Neuronal stem cell (in vitro differentiated cells): Measurements from ENCODE around the gene PLAAT2.
A peak's percentile ranks its signal among the peaks of the same experiment; 100 is the strongest.
"Not testable (repeated sequence)": the region's sequence is repeated elsewhere in the genome, so short reads cannot be mapped to it uniquely, and the experiment has no call there.

Experiments used
- DNase-seq: peaks from one replicate; pipeline ENCODE4 v3.0.0-alpha.2; 2013; ENCODE audit warnings: low spot score
- H2AFZ ChIP-seq: one replicate; pipeline ENCODE4 v1.6.1; 2013; ENCODE audit warnings: mild to moderate bottlenecking, low read length, inconsistent platforms
- H2AK5ac ChIP-seq: 2 replicates; pipeline ENCODE4 v1.6.1; 2013; ENCODE audit warnings: low read depth, mild to moderate bottlenecking, inconsistent platforms, low read length, moderate library complexity, mixed read lengths
- H2BK120ac ChIP-seq: 2 replicates; pipeline ENCODE4 v1.6.1; 2013; ENCODE audit warnings: low read depth, mild to moderate bottlenecking, inconsistent platforms, low read length, moderate library complexity, mixed read lengths
- H2BK12ac ChIP-seq: one replicate; pipeline ENCODE4 v1.6.1; 2013; ENCODE audit warnings: low read length, inconsistent platforms
- H2BK15ac ChIP-seq: 2 replicates; pipeline ENCODE4 v1.6.1; 2013; ENCODE audit warnings: mild to moderate bottlenecking, low read length, inconsistent platforms, mixed read lengths
- H2BK5ac ChIP-seq: one replicate; pipeline ENCODE4 v1.6.1; 2013; ENCODE audit warnings: inconsistent platforms, mild to moderate bottlenecking, low read length, moderate library complexity
- H3K14ac ChIP-seq: one replicate; pipeline ENCODE4 v1.6.1; 2013; ENCODE audit warnings: low read length, inconsistent platforms
- H3K18ac ChIP-seq: 2 replicates; pipeline ENCODE4 v1.6.1; 2013; ENCODE audit warnings: low read length, inconsistent platforms
- H3K23ac ChIP-seq: 2 replicates; pipeline ENCODE4 v1.6.1; 2013; ENCODE audit warnings: low read depth, mild to moderate bottlenecking, mixed read lengths, low read length, inconsistent platforms; ENCODE audit not compliant: poor library complexity
- H3K27ac ChIP-seq: replicated peaks from 3 replicates; pipeline ENCODE4 v1.5.1; 2013; ENCODE audit warnings: low read length, inconsistent platforms
- H3K27me3 ChIP-seq, 3 experiments: 2 replicates each; pipeline ENCODE4 v1.6.1; 2013; ENCODE audit warnings: low read length in 3 of 3, mild to moderate bottlenecking in 2 of 3, inconsistent platforms in 1 of 3, low read depth in 1 of 3, mixed read lengths in 1 of 3, moderate library complexity in 1 of 3; ENCODE audit not compliant: control insufficient read depth in 3 of 3, insufficient read depth in 3 of 3
- H3K36me3 ChIP-seq, 2 donors: replicated peaks in 1 of 2; 2 replicates each; pipeline ENCODE4 v1.6.1; 2013; ENCODE audit warnings: low read length in 2 of 2; ENCODE audit not compliant: control insufficient read depth in 2 of 2, insufficient read depth in 2 of 2
- H3K4ac ChIP-seq: 2 replicates; pipeline ENCODE4 v1.6.1; 2013; ENCODE audit warnings: inconsistent platforms, mild to moderate bottlenecking, low read length, moderate library complexity
- H3K4me1 ChIP-seq, 2 donors: 1 replicate in 1 of 2; 2 replicates in 1 of 2; pipeline ENCODE4 v1.6.1; 2013; ENCODE audit warnings: low read length in 2 of 2, low read depth in 1 of 2; ENCODE audit not compliant: control insufficient read depth in 2 of 2, insufficient read depth in 1 of 2
- H3K4me2 ChIP-seq: one replicate; pipeline ENCODE4 v1.6.1; 2013; ENCODE audit warnings: mild to moderate bottlenecking, low read length, inconsistent platforms; ENCODE audit not compliant: insufficient read depth, poor library complexity, severe bottlenecking
- H3K4me3 ChIP-seq, 2 donors: 2 replicates each; pipeline ENCODE4 v1.5.1; 2013; ENCODE audit warnings: low read length in 2 of 2, mild to moderate bottlenecking in 2 of 2, inconsistent platforms in 1 of 2, moderate library complexity in 1 of 2
- H3K79me1 ChIP-seq: one replicate; pipeline ENCODE4 v1.6.1; 2013; ENCODE audit warnings: low read depth, mild to moderate bottlenecking, inconsistent platforms, low read length, moderate library complexity
- H3K9ac ChIP-seq: one replicate; pipeline ENCODE4 v1.6.1; 2013; ENCODE audit warnings: mild to moderate bottlenecking, low read depth, low read length, inconsistent platforms; ENCODE audit not compliant: poor library complexity
- H3K9me3 ChIP-seq, 2 donors: replicated peaks in 1 of 2; 2 replicates each; pipeline versions ENCODE3 to v1.6.1; 2013; ENCODE audit warnings: low read length in 2 of 2, mild to moderate bottlenecking in 2 of 2, inconsistent platforms in 1 of 2, low read depth in 1 of 2, mixed read lengths in 1 of 2, moderate library complexity in 1 of 2; ENCODE audit not compliant: control insufficient read depth in 2 of 2, insufficient read depth in 1 of 2
- H4K8ac ChIP-seq: one replicate; pipeline ENCODE4 v1.6.1; 2013; ENCODE audit warnings: low read depth, mild to moderate bottlenecking, inconsistent platforms, low read length, moderate library complexity
- H4K91ac ChIP-seq: one replicate; pipeline ENCODE4 v1.6.1; 2013; ENCODE audit warnings: low read length, low read depth, mild to moderate bottlenecking, inconsistent platforms; ENCODE audit not compliant: poor library complexity
- WGBS, 2 donors: extraction: QIAGEN DNeasy Blood & Tissue Kit; methylation state at CpG; one replicate each; pipeline ENCODE4 v1.1.7; 2013; ENCODE audit warnings: missing lambda C conversion rate in 2 of 2, mixed read lengths in 1 of 2; ENCODE audit not compliant: insufficient read length in 2 of 2, insufficient replicate concordance in 1 of 2; ENCODE audit errors: extremely low coverage in 2 of 2; 5-methylcytosine and 5-hydroxymethylcytosine counted together

The PLAAT2 gene

DNA sequence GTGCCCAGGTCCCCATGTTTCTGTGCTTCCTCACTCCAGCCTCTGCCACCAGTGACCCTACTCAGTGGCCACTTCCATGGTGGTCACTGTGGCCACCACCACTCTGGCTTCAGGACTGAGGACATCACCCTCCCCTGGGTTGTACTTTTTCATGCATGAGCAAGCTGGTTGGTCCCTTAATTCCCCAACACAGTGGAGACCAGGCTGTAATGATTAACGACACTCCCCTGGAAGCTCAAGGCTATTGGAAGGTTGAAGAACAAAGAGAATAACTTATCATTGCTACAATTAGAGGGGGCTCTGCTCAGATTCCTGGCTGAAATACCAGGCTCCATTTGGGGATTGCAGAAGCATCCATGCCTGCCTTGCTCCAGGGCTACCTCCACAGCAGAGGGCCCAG, 16.1 kb downstream of the PLAAT2 start:
- Histone ChIP-seq H2AK5ac (no peak overlapping the region), H3K18ac (no peak overlapping the region), H3K4ac (no peak overlapping the region), H2BK120ac (no peak overlapping the region), H3K79me1 (no peaks in the 10 kb centered on the region), H3K9me3 (no peaks in the 10 kb centered on the region), H2BK12ac (no peak overlapping the region), H3K27me3 (peaks cover 0 to 5% (median 0%) of the 10 kb centered on the region in 3 experiments), H3K36me3 (no peaks in the 10 kb centered on the region), H3K9ac (no peak overlapping the region), H2BK15ac (no peak overlapping the region), H3K23ac (no peak overlapping the region), H3K27ac (no peak overlapping the region), H3K14ac (peak overlapping the region; percentile 27), H2BK5ac (no peak overlapping the region), H2AFZ (no peak overlapping the region), H4K8ac (no peak overlapping the region), H3K4me1 (peaks cover 0 to 2% of the 10 kb centered on the region in 2 donors), H4K91ac (no peak overlapping the region), H3K4me3 (no peak overlapping the region), H3K4me2 (no peak overlapping the region)
- WGBS, 2 donors = no CpG with 5 or more reads among the region's 1 CpG
- no peak for DNase-seq

DNA sequence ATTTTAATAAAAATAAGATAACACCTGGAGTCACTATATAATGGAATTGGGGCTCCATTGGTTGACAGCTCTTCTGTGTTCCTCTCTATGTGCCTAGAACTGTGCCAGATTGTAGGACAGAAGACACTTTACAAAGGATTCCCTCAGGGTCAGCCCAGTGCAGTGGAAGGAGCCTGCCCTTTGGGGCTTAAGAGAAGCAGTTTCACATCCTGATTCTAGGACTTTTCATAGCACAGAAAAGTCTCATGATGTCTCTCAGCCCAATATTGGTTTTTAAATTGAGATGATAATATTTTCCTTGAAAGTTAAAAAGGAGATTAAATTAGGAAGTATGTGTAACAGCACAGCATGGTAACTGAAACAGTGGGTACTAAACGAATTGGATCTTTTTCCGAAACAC, 19.5 kb downstream of the PLAAT2 start:
- H3K36me3 ChIP-seq = no peaks in the 10 kb centered on the region
- no peak overlapping the region for H2BK5ac ChIP-seq
- H3K4me2 ChIP-seq = no peak overlapping the region
- peaks cover 0 to 5% (median 0%) of the 10 kb centered on the region in 3 experiments for H3K27me3 ChIP-seq
- H3K18ac ChIP-seq = no peak overlapping the region
- no peak overlapping the region for H3K27ac ChIP-seq
- no peak overlapping the region for H2AFZ ChIP-seq
- H3K4me1 ChIP-seq = no peaks in the 10 kb centered on the region
- no peak overlapping the region for H4K8ac ChIP-seq
- H3K14ac ChIP-seq = no peak overlapping the region
- H2BK120ac ChIP-seq = no peak overlapping the region
- WGBS, 2 donors = no CpG with 5 or more reads among the region's 2 CpGs
- DNase-seq = no peak
- no peak overlapping the region for H2BK15ac ChIP-seq
- H3K79me1 ChIP-seq = no peaks in the 10 kb centered on the region
- H2AK5ac ChIP-seq = no peak overlapping the region
- no peak overlapping the region for H3K4ac ChIP-seq
- H3K9ac ChIP-seq = no peak overlapping the region
- H2BK12ac ChIP-seq = no peak overlapping the region
- no peak overlapping the region for H4K91ac ChIP-seq
- H3K9me3 ChIP-seq = no peaks in the 10 kb centered on the region
- H3K4me3 ChIP-seq = no peak overlapping the region
- no peak overlapping the region for H3K23ac ChIP-seq

DNA sequence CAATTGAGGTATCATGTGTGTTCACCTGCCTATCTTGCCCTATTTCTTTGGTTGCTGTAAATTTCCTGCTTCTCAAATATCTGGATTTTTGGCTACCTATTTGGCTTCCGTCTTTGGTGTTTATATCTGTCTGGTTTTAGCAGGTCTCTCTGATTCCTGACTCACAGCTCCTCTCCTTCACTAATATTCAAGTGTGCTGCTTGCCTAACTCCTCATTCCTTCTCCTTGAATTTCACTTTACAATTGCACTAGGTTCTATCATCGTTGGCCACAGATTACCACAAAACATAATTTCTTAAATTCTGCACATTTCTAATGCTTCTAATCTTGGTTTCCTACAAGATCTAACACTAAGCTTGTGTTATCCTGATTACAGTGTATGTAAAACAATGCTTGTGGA, 20.7 kb downstream of the PLAAT2 start:
- H3K23ac ChIP-seq, H3K27ac ChIP-seq, DNase-seq, H2BK120ac ChIP-seq, H4K91ac ChIP-seq, H3K9me3 ChIP-seq, H3K9ac ChIP-seq, H3K4ac ChIP-seq, H3K14ac ChIP-seq, H3K4me2 ChIP-seq, H2BK5ac ChIP-seq, H3K4me3 ChIP-seq, H2AK5ac ChIP-seq, H3K4me1 ChIP-seq, H4K8ac ChIP-seq, H2BK15ac ChIP-seq, H3K79me1 ChIP-seq, H3K36me3 ChIP-seq, H3K18ac ChIP-seq, H2AFZ ChIP-seq, H2BK12ac ChIP-seq, H3K27me3 ChIP-seq: not testable (repeated sequence)
- WGBS, 2 donors = no CpG with 5 or more reads among the region's 2 CpGs

DNA sequence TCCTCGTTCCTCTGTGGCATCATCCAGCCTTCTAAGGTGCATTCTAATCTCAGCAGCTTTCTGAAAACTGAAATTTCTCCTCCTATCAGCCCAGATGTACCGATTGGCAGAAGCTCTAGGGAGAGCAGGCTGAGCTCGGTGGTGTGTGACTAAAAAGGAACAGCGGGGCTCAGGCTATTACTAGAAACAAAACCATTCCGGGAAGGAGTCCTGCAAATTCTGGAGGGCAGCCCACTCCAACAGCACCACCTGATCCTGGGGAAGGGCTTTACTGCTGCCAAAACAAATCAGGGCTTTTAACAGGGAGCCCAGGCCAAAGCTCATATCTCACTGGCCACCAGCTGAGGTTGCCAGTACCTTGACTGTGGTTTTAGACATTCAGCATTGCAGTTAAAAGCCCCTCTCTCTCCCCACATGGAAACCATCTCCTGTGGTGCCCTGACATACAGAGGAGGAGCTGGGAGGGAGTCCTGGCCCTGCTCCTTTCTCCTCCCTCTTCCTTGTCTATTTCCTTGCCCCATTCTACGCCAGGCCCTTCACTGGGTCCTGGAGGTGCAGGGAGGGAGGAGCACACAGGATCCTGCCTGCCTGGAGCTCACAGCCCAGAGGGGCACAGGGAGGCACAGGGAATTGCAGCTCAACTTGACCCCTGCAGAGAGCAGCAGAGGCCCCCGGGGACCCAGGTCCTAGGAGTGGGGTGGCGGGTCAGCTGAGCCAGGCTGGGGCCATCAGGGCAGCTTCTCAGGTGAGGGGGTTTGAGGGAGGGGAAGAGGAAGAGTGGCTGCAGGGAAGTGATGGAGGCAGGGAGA, 25.7 kb downstream of the PLAAT2 start:
- no peak for DNase-seq
- Histone ChIP-seq H2AK5ac (peak overlapping the region; percentile 90), H3K23ac (peak overlapping the region; percentile 37), H3K9me3 (no peaks in the 10 kb centered on the region), H3K4ac (peak overlapping the region; percentile 41), H3K9ac (no peak overlapping the region), H3K27me3 (peaks cover 0 to 7% (median 0%) of the 10 kb centered on the region in 3 experiments), H3K36me3 (no peaks in the 10 kb centered on the region), H3K14ac (peak overlapping the region; percentile 63), H2BK5ac (no peak overlapping the region), H4K91ac (no peak overlapping the region), H3K4me3 (no peak overlapping the region), H3K18ac (peak overlapping the region; percentile 78), H3K4me1 (peaks cover 0 to 6% of the 10 kb centered on the region in 2 donors), H3K4me2 (no peak overlapping the region), H2BK15ac (peak overlapping the region; percentile 71), H2AFZ (peak overlapping the region; percentile 37), H3K79me1 (no peaks in the 10 kb centered on the region), H4K8ac (no peak overlapping the region), H3K27ac (no peak overlapping the region), H2BK12ac (peak overlapping the region; percentile 26), H2BK120ac (no peak overlapping the region)
- WGBS, 2 donors = no CpG with 5 or more reads among the region's 8 CpGs
